NT2/D1 (cell line): ENCODE measurements around the gene CCDC74A.
"Not testable (repeated sequence)": the region's sequence is repeated elsewhere in the genome, so short reads cannot be mapped to it uniquely, and the experiment has no call there.

Source experiments
- DNase-seq: peaks from one replicate; pipeline ENCODE4 v3.0.0-alpha.2; 2011; ENCODE audit warnings: low read depth, low spot score
- H3K27me3 ChIP-seq: 2 replicates; pipeline ENCODE4 v1.6.0; 2011; ENCODE audit warnings: mild to moderate bottlenecking; ENCODE audit not compliant: insufficient read length, insufficient read depth
- H3K36me3 ChIP-seq: 2 replicates; pipeline ENCODE4 v1.6.1; 2011; ENCODE audit warnings: mild to moderate bottlenecking, low read length, mixed read lengths; ENCODE audit not compliant: insufficient read depth, insufficient read length
- H3K4me1 ChIP-seq: 2 replicates; pipeline ENCODE4 v1.5.1; 2011; ENCODE audit not compliant: insufficient read depth, insufficient read length
- H3K4me3 ChIP-seq: 2 replicates; pipeline ENCODE4 v1.5.1; 2011; ENCODE audit warnings: low read depth; ENCODE audit not compliant: insufficient read length
- H3K9ac ChIP-seq: 2 replicates; pipeline ENCODE4 v1.6.0; 2011; ENCODE audit warnings: low read depth; ENCODE audit not compliant: insufficient read length
- H3K9me3 ChIP-seq: 2 replicates; pipeline ENCODE4 v1.5.1; 2011; ENCODE audit warnings: mild to moderate bottlenecking, low read length; ENCODE audit not compliant: insufficient read depth
- SUZ12 ChIP-seq: IDR thresholded peaks from 2 replicates; pipeline ENCODE4 v1.6.1; 2011; ENCODE audit not compliant: insufficient read length, insufficient read depth; ENCODE audit errors: extremely low read depth
- YY1 ChIP-seq: IDR thresholded peaks from 2 replicates; pipeline ENCODE4 v1.6.1; 2011; ENCODE audit not compliant: insufficient read length, insufficient read depth
- ZNF274 ChIP-seq: IDR thresholded peaks from 2 replicates; pipeline ENCODE4 v1.6.1; 2011; ENCODE audit warnings: mild to moderate bottlenecking, low read depth, low read length

Gene CCDC74A

GRCh38 chr2:131534965-131535364 lies 7.3 kb downstream of the CCDC74A start:
- DNase-seq, H3K27me3 ChIP-seq, H3K9me3 ChIP-seq, H3K36me3 ChIP-seq, H3K9ac ChIP-seq, H3K4me1 ChIP-seq, H3K4me3 ChIP-seq: not testable (repeated sequence)

- TF ChIP-seq ZNF274: no peak
- TF ChIP-seq YY1: no peak
- TF ChIP-seq SUZ12: no peak
Measured at GRCh38 chr2:131535526-131535925, 7.8 kb downstream of the CCDC74A start.

GRCh38 chr2:131535951-131536826 lies 8.5 kb downstream of the CCDC74A start:
- H3K36me3 ChIP-seq, H3K9me3 ChIP-seq, H3K27me3 ChIP-seq, DNase-seq, H3K4me1 ChIP-seq, H3K4me3 ChIP-seq, H3K9ac ChIP-seq: not testable (repeated sequence)

More at GRCh38 chr2:131535526-131535925, 7.8 kb downstream of the CCDC74A start:
- DNase-seq: no peak
- Histone ChIP-seq H3K9me3 (no peaks in the 10 kb centered on the region), H3K36me3 (no peaks in the 10 kb centered on the region), H3K27me3 (no peaks in the 10 kb centered on the region), H3K4me3 (no peak overlapping the region), H3K4me1 (no peaks in the 10 kb centered on the region), H3K9ac (no peak overlapping the region)

DNA sequence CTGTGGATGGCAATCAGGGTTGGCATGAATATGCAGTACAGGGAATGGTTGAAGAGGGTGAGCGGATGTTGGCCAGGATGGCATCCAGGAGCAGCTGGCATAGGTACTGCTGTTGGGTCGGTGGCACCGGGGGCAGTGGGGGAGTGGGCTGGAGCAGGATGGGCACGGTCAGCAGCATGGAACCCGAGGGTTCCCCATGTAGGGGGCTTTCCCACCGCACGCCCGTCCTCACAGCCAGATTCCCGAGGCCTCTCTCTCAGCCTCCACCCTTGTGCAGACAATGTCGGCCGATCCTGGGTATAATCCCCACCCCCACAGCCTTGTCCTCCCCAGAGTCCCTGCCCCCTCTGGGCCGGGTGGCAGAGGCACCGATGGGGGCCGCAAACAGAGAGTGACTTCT lies 9.2 kb downstream of the CCDC74A start:
- not testable (repeated sequence) for DNase-seq, H3K36me3 ChIP-seq, H3K4me3 ChIP-seq, H3K4me1 ChIP-seq, H3K9me3 ChIP-seq, H3K27me3 ChIP-seq, H3K9ac ChIP-seq

GRCh38 chr2:131538856-131539255 lies 11.2 kb downstream of the CCDC74A start:
- not testable (repeated sequence) for H3K9ac ChIP-seq, H3K4me1 ChIP-seq, H3K4me3 ChIP-seq, DNase-seq, H3K36me3 ChIP-seq, H3K27me3 ChIP-seq, H3K9me3 ChIP-seq

DNA sequence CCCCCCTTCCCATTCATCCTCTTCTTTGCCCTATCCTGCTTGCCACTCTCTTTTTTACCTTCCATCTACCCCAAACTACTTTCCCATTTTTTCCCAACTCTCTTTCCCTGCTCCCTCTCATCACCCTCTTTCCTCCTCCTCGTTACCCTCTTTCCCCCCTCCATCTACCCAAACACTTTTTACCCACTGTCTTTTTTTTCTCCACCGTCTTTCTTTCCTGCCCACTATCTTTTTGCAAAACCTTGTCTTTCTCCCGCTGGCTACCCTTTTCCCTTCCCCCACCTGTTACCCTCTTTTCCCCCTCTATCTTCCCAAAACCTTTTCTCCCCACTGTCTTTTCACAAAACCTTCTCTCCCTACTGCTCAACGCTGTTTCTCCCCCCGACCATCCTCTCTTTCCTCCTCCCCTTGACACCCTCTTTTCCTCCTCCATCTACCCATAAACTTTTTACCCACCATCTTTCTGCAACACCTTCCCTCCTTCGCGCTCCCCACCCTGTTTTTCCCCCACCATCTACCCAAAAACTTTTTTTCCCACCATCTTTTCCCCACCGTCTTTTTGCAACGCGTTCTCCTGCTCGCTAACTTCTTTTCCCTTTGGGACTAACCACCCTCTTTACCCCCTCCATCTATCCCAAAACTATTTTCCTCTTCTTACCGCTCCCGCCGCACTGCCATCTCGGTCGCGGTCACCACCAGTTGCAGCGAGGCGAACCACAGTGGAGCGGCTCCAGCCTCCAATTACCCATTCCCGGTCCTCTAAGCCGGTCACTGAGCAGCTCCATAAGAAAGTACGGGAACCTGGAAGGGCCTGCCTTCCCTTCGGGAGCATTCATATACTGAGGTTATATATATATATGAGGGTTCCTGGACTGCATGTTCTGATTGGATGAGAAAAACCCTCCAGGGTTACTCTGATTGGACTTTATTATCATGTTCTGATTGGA lies 15.0 kb downstream of the CCDC74A start:
- no peaks in the 10 kb centered on the region for H3K36me3 ChIP-seq
- no peak overlapping the region for H3K9ac ChIP-seq
- peaks cover 4% of the 10 kb centered on the region; the same call in 1 of the 2 replicates for H3K9me3 ChIP-seq
- TF ChIP-seq SUZ12 (no peak), ZNF274 (no peak), YY1 (no peak)
- no peaks in the 10 kb centered on the region for H3K27me3 ChIP-seq
- no peak overlapping the region for H3K4me3 ChIP-seq
- no peaks in the 10 kb centered on the region for H3K4me1 ChIP-seq
- no peak for DNase-seq

- DNase-seq: no peak
- no peaks in the 10 kb centered on the region for H3K27me3 ChIP-seq
- no peaks in the 10 kb centered on the region for H3K4me1 ChIP-seq
- H3K9ac ChIP-seq: no peak overlapping the region
- H3K4me3 ChIP-seq: no peak overlapping the region
- no peaks in the 10 kb centered on the region for H3K36me3 ChIP-seq
- peaks cover 4% of the 10 kb centered on the region; the same call in 1 of the 2 replicates for H3K9me3 ChIP-seq
- TF ChIP-seq YY1 (no peak), SUZ12 (no peak), ZNF274 (no peak)
Measured at GRCh38 chr2:131543385-131543891, 15.8 kb downstream of the CCDC74A start.

- H3K36me3 ChIP-seq, H3K4me1 ChIP-seq, DNase-seq, H3K9ac ChIP-seq, H3K4me3 ChIP-seq, H3K9me3 ChIP-seq, H3K27me3 ChIP-seq: not testable (repeated sequence)
Measured at GRCh38 chr2:131544006-131544812, 16.5 kb downstream of the CCDC74A start.

DNA sequence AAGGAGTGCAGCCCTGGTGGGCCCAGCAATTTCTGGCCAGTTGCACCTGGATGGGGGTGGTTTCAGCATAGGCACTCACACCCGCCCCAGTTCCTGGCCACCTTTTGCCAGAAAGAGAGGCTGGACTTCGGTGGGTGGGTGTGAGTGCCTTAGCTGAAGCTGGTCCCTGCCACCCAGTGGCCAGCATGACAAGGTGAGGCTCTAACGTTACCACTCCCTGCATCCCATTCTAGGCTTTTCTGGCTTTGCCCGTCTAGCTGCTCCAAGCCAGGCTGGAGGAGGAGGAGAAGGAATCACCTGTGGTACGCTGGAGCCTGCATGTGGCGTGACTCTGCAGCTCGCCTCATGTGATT lies 17.1 kb downstream of the CCDC74A start:
- not testable (repeated sequence) for H3K4me1 ChIP-seq, H3K9me3 ChIP-seq, H3K4me3 ChIP-seq, DNase-seq, H3K27me3 ChIP-seq, H3K36me3 ChIP-seq, H3K9ac ChIP-seq
